Astrocyte (in vitro differentiated cells and primary cell): Measurements from ENCODE around the gene ANKRD12. TPM values are rescaled to one million over a fixed set of nuclear protein-coding genes. Genes with fewer than 3 reads are reported as not detected.

Experiments used
- DNase-seq: peaks from one replicate; pipeline ENCODE4 v3.0.0-alpha.2; 2010; ENCODE audit warnings: low read depth
- FAIRE-seq: peaks from 2 replicates; lab custom pipeline; 2011; peaks lifted over from hg19 to GRCh38; lab: Jason Lieb, UNC
- H2AFZ ChIP-seq: 2 replicates; pipeline ENCODE4 v1.6.0; 2012; ENCODE audit warnings: low read depth, low read length, inconsistent platforms
- H3K27ac ChIP-seq: 2 replicates; pipeline ENCODE4 v1.5.1; 2011; ENCODE audit warnings: low read depth, low read length, inconsistent platforms
- H3K27me3 ChIP-seq: 2 replicates; pipeline ENCODE4 v1.6.0; 2011; ENCODE audit warnings: low read length, inconsistent platforms; ENCODE audit not compliant: insufficient read depth
- H3K36me3 ChIP-seq: 2 replicates; pipeline ENCODE4 v1.5.1; 2011; ENCODE audit warnings: low read length, inconsistent platforms; ENCODE audit not compliant: insufficient read depth
- H3K4me1 ChIP-seq: 2 replicates; pipeline ENCODE4 v1.5.1; 2011; ENCODE audit warnings: low read length, inconsistent platforms; ENCODE audit not compliant: insufficient read depth
- H3K4me2 ChIP-seq: 2 replicates; pipeline ENCODE4 v1.6.0; 2012; ENCODE audit warnings: low read length, inconsistent platforms
- H3K4me3 ChIP-seq: 2 replicates; pipeline ENCODE4 v1.5.1; 2011; ENCODE audit warnings: low read depth, mild to moderate bottlenecking, low read length, inconsistent platforms; ENCODE audit not compliant: insufficient read depth
- H3K79me2 ChIP-seq: 2 replicates; pipeline ENCODE4 v1.6.0; 2012; ENCODE audit warnings: mild to moderate bottlenecking, low read length, inconsistent platforms; ENCODE audit not compliant: insufficient read depth
- H3K9ac ChIP-seq: 2 replicates; pipeline ENCODE4 v1.6.0; 2012; ENCODE audit warnings: mild to moderate bottlenecking, low read length, inconsistent platforms
- H3K9me3 ChIP-seq: 2 replicates; pipeline ENCODE4 v1.5.1; 2012; ENCODE audit warnings: low read depth, mild to moderate bottlenecking, low read length, inconsistent platforms; ENCODE audit not compliant: insufficient read depth
- H4K20me1 ChIP-seq: 2 replicates; pipeline ENCODE4 v1.6.0; 2012; ENCODE audit warnings: low read length, inconsistent platforms; ENCODE audit not compliant: insufficient read depth
- H3K27ac Mint-ChIP-seq: one replicate; pipeline ENCODE4 v1.8.0; 2021; ENCODE audit warnings: mild to moderate bottlenecking, mixed read lengths; ENCODE audit not compliant: unreplicated experiment
- H3K27me3 Mint-ChIP-seq: one replicate; pipeline ENCODE4 v1.8.0; 2021; ENCODE audit warnings: low read depth, mixed read lengths; ENCODE audit not compliant: unreplicated experiment
- H3K36me3 Mint-ChIP-seq: one replicate; pipeline ENCODE4 v1.8.0; 2021; ENCODE audit warnings: low read depth, mixed read lengths; ENCODE audit not compliant: unreplicated experiment
- H3K4me1 Mint-ChIP-seq: one replicate; pipeline ENCODE4 v1.8.0; 2021; ENCODE audit warnings: low read depth, mixed read lengths; ENCODE audit not compliant: unreplicated experiment
- H3K4me3 Mint-ChIP-seq: one replicate; pipeline ENCODE4 v1.8.0; 2021; ENCODE audit warnings: mild to moderate bottlenecking, moderate library complexity, mixed read lengths; ENCODE audit not compliant: unreplicated experiment
- H3K9me3 Mint-ChIP-seq: one replicate; pipeline ENCODE4 v1.8.0; 2021; ENCODE audit warnings: mild to moderate bottlenecking, mixed read lengths; ENCODE audit not compliant: unreplicated experiment
- CTCF ChIP-seq: IDR thresholded peaks from 2 replicates; pipeline ENCODE4 v1.5.1; 2011; ENCODE audit warnings: low read depth, mild to moderate bottlenecking, inconsistent platforms, low read length, moderate library complexity; ENCODE audit not compliant: insufficient read depth
- EZH2 ChIP-seq: IDR thresholded peaks from 2 replicates; pipeline ENCODE4 v1.6.1; 2012; ENCODE audit warnings: mild to moderate bottlenecking, low read length, inconsistent platforms; ENCODE audit not compliant: insufficient read depth
- total RNA-seq: library from RNA; stranded (reverse); gene quantifications from 2 replicates; pipeline ENCODE4 v1.2.1, GENCODE V29; 2021

ANKRD12 gene
- total RNA-seq, 1 donor from 2014 or later, result 24.4 TPM

- Histone ChIP-seq H3K9me3 (no peaks in the 10 kb centered on the region), H3K4me1 (no peaks in the 10 kb centered on the region), H4K20me1 (peaks cover 60% of the 10 kb centered on the region), H3K36me3 (no peaks in the 10 kb centered on the region), H3K4me3 (no peak overlapping the region), H3K9ac (peak overlapping the region; percentile 13), H3K27me3 (no peaks in the 10 kb centered on the region), H3K79me2 (peaks cover 87% of the 10 kb centered on the region), H3K4me2 (peak overlapping the region; percentile 0), H2AFZ (no peak overlapping the region), H3K27ac (no peak overlapping the region)
- no peak overlapping the region for H3K4me3 Mint-ChIP-seq
- DNase-seq (peak; percentile 54), FAIRE-seq (peak; percentile 94)
- no peaks in the 10 kb centered on the region for H3K9me3 Mint-ChIP-seq
- TF ChIP-seq EZH2, result no peak
- peak; percentile 89 for TF ChIP-seq CTCF
- H3K4me1 Mint-ChIP-seq, result peaks cover 11% of the 10 kb centered on the region
- H3K27me3 Mint-ChIP-seq, result no peaks in the 10 kb centered on the region
- peak overlapping the region; percentile 43 for H3K27ac Mint-ChIP-seq
- H3K36me3 Mint-ChIP-seq, result no peaks in the 10 kb centered on the region
These were observed 11.0 kb downstream of the ANKRD12 start for GRCh38 chr18:9147440-9148202.

- no peak overlapping the region for H3K4me3 Mint-ChIP-seq
- H3K9me3 Mint-ChIP-seq, result no peaks in the 10 kb centered on the region
- no peaks in the 10 kb centered on the region for H3K36me3 ChIP-seq
- H3K36me3 Mint-ChIP-seq, result no peaks in the 10 kb centered on the region
- peaks cover 88% of the 10 kb centered on the region for H3K79me2 ChIP-seq
- no peak overlapping the region for H3K9ac ChIP-seq
- TF ChIP-seq CTCF (no peak), EZH2 (no peak)
- H3K4me2 ChIP-seq, result no peak overlapping the region
- FAIRE-seq (no peak), DNase-seq (no peak)
- H3K27me3 Mint-ChIP-seq, result no peaks in the 10 kb centered on the region
- no peak overlapping the region for H3K4me3 ChIP-seq
- H2AFZ ChIP-seq, result no peak overlapping the region
- peaks cover 11% of the 10 kb centered on the region for H3K4me1 Mint-ChIP-seq
- no peak overlapping the region for H3K27ac Mint-ChIP-seq
- H3K9me3 ChIP-seq, result no peaks in the 10 kb centered on the region
- H3K4me1 ChIP-seq, result no peaks in the 10 kb centered on the region
- H4K20me1 ChIP-seq, result peaks cover 65% of the 10 kb centered on the region
- no peak overlapping the region for H3K27ac ChIP-seq
- H3K27me3 ChIP-seq, result no peaks in the 10 kb centered on the region
These were observed 11.6 kb downstream of the ANKRD12 start for GRCh38 chr18:9148203-9148552.

- H3K27me3 ChIP-seq, result no peaks in the 10 kb centered on the region
- peaks cover 71% of the 10 kb centered on the region for H4K20me1 ChIP-seq
- no peak for FAIRE-seq
- no peak overlapping the region for H3K4me3 ChIP-seq
- no peak for DNase-seq
- no peak overlapping the region for H3K4me3 Mint-ChIP-seq
- no peaks in the 10 kb centered on the region for H3K36me3 ChIP-seq
- no peaks in the 10 kb centered on the region for H3K27me3 Mint-ChIP-seq
- no peaks in the 10 kb centered on the region for H3K36me3 Mint-ChIP-seq
- no peak overlapping the region for H3K27ac ChIP-seq
- H2AFZ ChIP-seq, result no peak overlapping the region
- H3K27ac Mint-ChIP-seq, result no peak overlapping the region
- H3K4me1 Mint-ChIP-seq, result peaks cover 11% of the 10 kb centered on the region
- no peaks in the 10 kb centered on the region for H3K4me1 ChIP-seq
- no peak overlapping the region for H3K9ac ChIP-seq
- peaks cover 88% of the 10 kb centered on the region for H3K79me2 ChIP-seq
- no peak overlapping the region for H3K4me2 ChIP-seq
- no peaks in the 10 kb centered on the region for H3K9me3 Mint-ChIP-seq
- TF ChIP-seq CTCF, result no peak
- TF ChIP-seq EZH2, result no peak
- H3K9me3 ChIP-seq, result no peaks in the 10 kb centered on the region
These were observed 13.5 kb downstream of the ANKRD12 start for GRCh38 chr18:9150121-9150520.
